ENCODE results near the gene CSMD2.

DNA sequence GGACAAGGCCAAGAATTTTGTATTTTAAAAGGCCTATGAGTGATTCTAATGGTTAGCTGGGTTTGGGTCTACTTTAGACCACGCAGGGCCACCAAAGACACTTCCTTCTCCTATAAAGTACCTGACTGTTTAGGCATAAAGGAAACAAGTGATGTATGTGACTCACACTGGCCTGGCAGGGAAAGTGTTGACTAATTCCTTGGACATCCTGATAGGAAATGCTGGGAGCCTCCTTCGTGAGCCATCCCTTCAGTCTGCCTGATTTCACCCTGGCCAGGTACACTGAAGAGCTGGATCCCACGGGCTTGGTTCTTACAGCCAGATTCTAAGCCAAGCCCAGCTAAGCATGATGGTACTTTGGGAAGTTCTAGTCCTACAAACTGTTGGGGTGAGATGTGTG, 401.6 kb downstream of the CSMD2 start:
- TF ChIP-seq, protein P1, sequence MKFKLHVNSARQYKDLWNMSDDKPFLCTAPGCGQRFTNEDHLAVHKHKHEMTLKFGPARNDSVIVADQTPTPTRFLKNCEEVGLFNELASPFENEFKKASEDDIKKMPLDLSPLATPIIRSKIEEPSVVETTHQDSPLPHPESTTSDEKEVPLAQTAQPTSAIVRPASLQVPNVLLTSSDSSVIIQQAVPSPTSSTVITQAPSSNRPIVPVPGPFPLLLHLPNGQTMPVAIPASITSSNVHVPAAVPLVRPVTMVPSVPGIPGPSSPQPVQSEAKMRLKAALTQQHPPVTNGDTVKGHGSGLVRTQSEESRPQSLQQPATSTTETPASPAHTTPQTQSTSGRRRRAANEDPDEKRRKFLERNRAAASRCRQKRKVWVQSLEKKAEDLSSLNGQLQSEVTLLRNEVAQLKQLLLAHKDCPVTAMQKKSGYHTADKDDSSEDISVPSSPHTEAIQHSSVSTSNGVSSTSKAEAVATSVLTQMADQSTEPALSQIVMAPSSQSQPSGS (IDR thresholded peaks at IDR 0.05; ENCODE audit: low read length) = no peak
- TF ChIP-seq TAF1 (IDR thresholded peaks at IDR 0.05; ENCODE audit: low read depth, low read length) (no peak), POLR2AphosphoS5 (IDR thresholded peaks at IDR 0.05; ENCODE audit: low read depth, low read length) (no peak), CREB1 (IDR thresholded peaks at IDR 0.05) (no peak)
- TF ChIP-seq, protein P2, sequence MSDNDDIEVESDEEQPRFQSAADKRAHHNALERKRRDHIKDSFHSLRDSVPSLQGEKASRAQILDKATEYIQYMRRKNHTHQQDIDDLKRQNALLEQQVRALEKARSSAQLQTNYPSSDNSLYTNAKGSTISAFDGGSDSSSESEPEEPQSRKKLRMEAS (IDR thresholded peaks at IDR 0.05) = no peak
- TF ChIP-seq, protein P3, sequence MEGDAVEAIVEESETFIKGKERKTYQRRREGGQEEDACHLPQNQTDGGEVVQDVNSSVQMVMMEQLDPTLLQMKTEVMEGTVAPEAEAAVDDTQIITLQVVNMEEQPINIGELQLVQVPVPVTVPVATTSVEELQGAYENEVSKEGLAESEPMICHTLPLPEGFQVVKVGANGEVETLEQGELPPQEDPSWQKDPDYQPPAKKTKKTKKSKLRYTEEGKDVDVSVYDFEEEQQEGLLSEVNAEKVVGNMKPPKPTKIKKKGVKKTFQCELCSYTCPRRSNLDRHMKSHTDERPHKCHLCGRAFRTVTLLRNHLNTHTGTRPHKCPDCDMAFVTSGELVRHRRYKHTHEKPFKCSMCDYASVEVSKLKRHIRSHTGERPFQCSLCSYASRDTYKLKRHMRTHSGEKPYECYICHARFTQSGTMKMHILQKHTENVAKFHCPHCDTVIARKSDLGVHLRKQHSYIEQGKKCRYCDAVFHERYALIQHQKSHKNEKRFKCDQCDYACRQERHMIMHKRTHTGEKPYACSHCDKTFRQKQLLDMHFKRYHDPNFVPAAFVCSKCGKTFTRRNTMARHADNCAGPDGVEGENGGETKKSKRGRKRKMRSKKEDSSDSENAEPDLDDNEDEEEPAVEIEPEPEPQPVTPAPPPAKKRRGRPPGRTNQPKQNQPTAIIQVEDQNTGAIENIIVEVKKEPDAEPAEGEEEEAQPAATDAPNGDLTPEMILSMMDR (IDR thresholded peaks at IDR 0.05; ENCODE audit: control extremely low read depth in 1 of 3, insufficient read depth in 1 of 3, low read depth in 1 of 3, low read length in 3 of 3) = no peak
